Measurements from ENCODE around the gene TAGAP. TPM values are rescaled to one million over a fixed set of nuclear protein-coding genes. Genes with fewer than 3 reads are reported as not detected.

TAGAP gene
- polyA plus RNA-seq, 1 of the 3 experiments (the other 2 are of a cell fraction), result not detected

DNA sequence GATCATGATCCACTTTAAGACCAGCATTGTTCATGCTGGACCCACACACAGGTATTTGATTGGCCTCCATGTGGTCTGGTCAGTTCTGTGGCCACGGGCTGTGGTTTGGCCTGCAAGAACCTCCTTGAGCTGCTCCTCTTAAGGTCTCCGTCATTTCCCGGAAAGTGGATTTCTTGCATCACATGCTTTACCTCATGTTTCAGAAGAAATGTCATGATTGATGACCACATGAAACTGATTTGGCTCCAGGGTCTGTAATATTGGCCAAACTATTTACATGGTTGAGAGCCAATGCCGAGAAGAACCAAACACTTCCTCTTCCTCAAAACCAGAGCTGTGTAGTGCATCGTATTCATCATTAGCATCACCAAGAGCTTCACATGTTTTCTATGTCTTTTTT is 31.6 kb downstream of the TAGAP start:
- ChIA-PET POLR2A (no interaction called here), CTCF (interaction anchor here (1.6 kb wide), 1 partner anchor 91 kb away, joined by 5 read pairs; no protein-coding TSS in a partner anchor)
- no peak overlapping the region for H3K27ac ChIP-seq (ENCODE audit: low read depth in 2 of 2, low read length in 1 of 2)
- H3K79me2 ChIP-seq (ENCODE audit: insufficient read depth), result no peaks in the 10 kb centered on the region
- WGBS (ENCODE audit: low lambda C conversion rate), result 86% methylated on average over 4 of the region's 5 CpGs
- no peak overlapping the region for H3K9ac ChIP-seq
- H2AFZ ChIP-seq (ENCODE audit: low read depth), result no peak overlapping the region
- no peaks in the 10 kb centered on the region for H3K36me3 ChIP-seq (replicated peaks in 1 of 2; ENCODE audit: control insufficient read depth in 1 of 2, insufficient read depth in 2 of 2, low read length in 1 of 2)
- no peaks in the 10 kb centered on the region for H4K20me1 ChIP-seq (ENCODE audit: insufficient read depth)
- H3K4me3 ChIP-seq (ENCODE audit: low read depth in 2 of 2, low read length in 1 of 2), result no peak overlapping the region
- TF ChIP-seq CHD2 (IDR thresholded peaks at IDR 0.05; ENCODE audit: low read length, partially characterized antibody) (no peak), RFX5 (IDR thresholded peaks at IDR 0.05; ENCODE audit: low read length) (no peak), FOXJ3 (CRISPR knock-in tag; IDR thresholded peaks at IDR 0.05) (no peak), TCF12 (IDR thresholded peaks at IDR 0.05) (no peak), TAF1 (IDR thresholded peaks at IDR 0.05; ENCODE audit: borderline replicate concordance, low read depth, low read length) (no peak), PBX3 (IDR thresholded peaks at IDR 0.05) (no peak), MXI1 (IDR thresholded peaks at IDR 0.05; ENCODE audit: low read depth, low read length) (no peak), EP300 (IDR thresholded peaks at IDR 0.05; ENCODE audit: borderline replicate concordance in 1 of 2, low read depth in 1 of 2, low read length in 1 of 2) (no peak), SIN3A (IDR thresholded peaks at IDR 0.05; ENCODE audit: borderline replicate concordance, low read depth, low read length) (no peak), GATA2 (CRISPR knock-in tag; IDR thresholded peaks at IDR 0.05) (no peak), POLR2AphosphoS5 (IDR thresholded peaks at IDR 0.05; ENCODE audit: low read depth, low read length) (no peak), MEF2A (IDR thresholded peaks at IDR 0.05; ENCODE audit: borderline replicate concordance, low read depth) (no peak), ELF1 (IDR thresholded peaks at IDR 0.05) (no peak), USF1 (IDR thresholded peaks at IDR 0.05; ENCODE audit: borderline replicate concordance, low read depth) (no peak)
- TF ChIP-seq, protein P1, sequence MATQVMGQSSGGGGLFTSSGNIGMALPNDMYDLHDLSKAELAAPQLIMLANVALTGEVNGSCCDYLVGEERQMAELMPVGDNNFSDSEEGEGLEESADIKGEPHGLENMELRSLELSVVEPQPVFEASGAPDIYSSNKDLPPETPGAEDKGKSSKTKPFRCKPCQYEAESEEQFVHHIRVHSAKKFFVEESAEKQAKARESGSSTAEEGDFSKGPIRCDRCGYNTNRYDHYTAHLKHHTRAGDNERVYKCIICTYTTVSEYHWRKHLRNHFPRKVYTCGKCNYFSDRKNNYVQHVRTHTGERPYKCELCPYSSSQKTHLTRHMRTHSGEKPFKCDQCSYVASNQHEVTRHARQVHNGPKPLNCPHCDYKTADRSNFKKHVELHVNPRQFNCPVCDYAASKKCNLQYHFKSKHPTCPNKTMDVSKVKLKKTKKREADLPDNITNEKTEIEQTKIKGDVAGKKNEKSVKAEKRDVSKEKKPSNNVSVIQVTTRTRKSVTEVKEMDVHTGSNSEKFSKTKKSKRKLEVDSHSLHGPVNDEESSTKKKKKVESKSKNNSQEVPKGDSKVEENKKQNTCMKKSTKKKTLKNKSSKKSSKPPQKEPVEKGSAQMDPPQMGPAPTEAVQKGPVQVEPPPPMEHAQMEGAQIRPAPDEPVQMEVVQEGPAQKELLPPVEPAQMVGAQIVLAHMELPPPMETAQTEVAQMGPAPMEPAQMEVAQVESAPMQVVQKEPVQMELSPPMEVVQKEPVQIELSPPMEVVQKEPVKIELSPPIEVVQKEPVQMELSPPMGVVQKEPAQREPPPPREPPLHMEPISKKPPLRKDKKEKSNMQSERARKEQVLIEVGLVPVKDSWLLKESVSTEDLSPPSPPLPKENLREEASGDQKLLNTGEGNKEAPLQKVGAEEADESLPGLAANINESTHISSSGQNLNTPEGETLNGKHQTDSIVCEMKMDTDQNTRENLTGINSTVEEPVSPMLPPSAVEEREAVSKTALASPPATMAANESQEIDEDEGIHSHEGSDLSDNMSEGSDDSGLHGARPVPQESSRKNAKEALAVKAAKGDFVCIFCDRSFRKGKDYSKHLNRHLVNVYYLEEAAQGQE (IDR thresholded peaks at IDR 0.05; ENCODE audit: low read depth, low read length), result no peak
- TF ChIP-seq, protein P2, sequence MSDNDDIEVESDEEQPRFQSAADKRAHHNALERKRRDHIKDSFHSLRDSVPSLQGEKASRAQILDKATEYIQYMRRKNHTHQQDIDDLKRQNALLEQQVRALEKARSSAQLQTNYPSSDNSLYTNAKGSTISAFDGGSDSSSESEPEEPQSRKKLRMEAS (IDR thresholded peaks at IDR 0.05; ENCODE audit: low read depth), result no peak
- TF ChIP-seq, protein P3, sequence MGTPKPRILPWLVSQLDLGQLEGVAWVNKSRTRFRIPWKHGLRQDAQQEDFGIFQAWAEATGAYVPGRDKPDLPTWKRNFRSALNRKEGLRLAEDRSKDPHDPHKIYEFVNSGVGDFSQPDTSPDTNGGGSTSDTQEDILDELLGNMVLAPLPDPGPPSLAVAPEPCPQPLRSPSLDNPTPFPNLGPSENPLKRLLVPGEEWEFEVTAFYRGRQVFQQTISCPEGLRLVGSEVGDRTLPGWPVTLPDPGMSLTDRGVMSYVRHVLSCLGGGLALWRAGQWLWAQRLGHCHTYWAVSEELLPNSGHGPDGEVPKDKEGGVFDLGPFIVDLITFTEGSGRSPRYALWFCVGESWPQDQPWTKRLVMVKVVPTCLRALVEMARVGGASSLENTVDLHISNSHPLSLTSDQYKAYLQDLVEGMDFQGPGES (IDR thresholded peaks at IDR 0.05; ENCODE audit: low read depth, low read length), result no peak
- H3K9me3 ChIP-seq, result no peaks in the 10 kb centered on the region
- H3K27me3 ChIP-seq (ENCODE audit: insufficient read depth), result no peaks in the 10 kb centered on the region
- no peak for DNase-seq
- no peaks in the 10 kb centered on the region for H3K9me2 ChIP-seq
- no peak overlapping the region for H3K4me2 ChIP-seq
- no peaks in the 10 kb centered on the region for H3F3A ChIP-seq (replicated peaks; ENCODE audit: insufficient read depth)
- peaks cover 0 to 7% of the 10 kb centered on the region in 2 experiments; a peak in 1 of 4 replicates for H3K4me1 ChIP-seq (ENCODE audit: control insufficient read depth in 1 of 2, insufficient read depth in 2 of 2, low read depth in 1 of 2, low read length in 1 of 2)

Measured in SK-N-SH (cell line).